HCT116 (cell line): ENCODE data around the gene RGP1. TPM values are rescaled to one million over a fixed set of nuclear protein-coding genes. Genes with fewer than 3 reads are reported as not detected.

Experiments used
- ATAC-seq: fragments of 200-7000 bp; cut with Tn5 transposase; 2 replicates; pipeline ENCODE4 v1.9.1; 2020; ENCODE audit warnings: mild to moderate bottlenecking, moderate library complexity
- BruUV-seq: library from RNA; stranded (reverse); fragments of 400-500 nt; replicated peaks from 2 replicates; lab custom pipeline; 2021; lab: Mats Ljungman, UMichigan
- CTCF ChIA-PET: fragments of 300-600 bp; sonication (Branson Sonifier 250); formaldehyde crosslinking; loops from one replicate; lab custom pipeline; 2021; ENCODE audit warnings: antibody characterized with exemption; lab: Charles Lee
- POLR2A ChIA-PET: fragments of 300-600, 350-600 bp; sonication (Branson Sonifier 250); formaldehyde crosslinking; loops from one replicate; lab custom pipeline; 2021; ENCODE audit warnings: antibody characterized with exemption; lab: Charles Lee
- RAD21 ChIA-PET, 2 experiments: fragments of 300-600 bp; sonication (Branson Sonifier 250); formaldehyde crosslinking; loops; one replicate each; lab custom pipeline; 2023; ENCODE audit warnings: low total read pairs in 2 of 2; ENCODE audit not compliant: uncharacterized antibody in 2 of 2, unreplicated experiment in 2 of 2, low non-redundant PET in 1 of 2; lab: Charles Lee
- DNase-seq: peaks from one replicate; pipeline ENCODE4 v3.0.0-alpha.2; 2010; ENCODE audit warnings: low read depth, low spot score
- H2AFZ ChIP-seq: fragments of 200-600 bp; shearing (Covaris generic), sonication (generic); 2 replicates; pipeline ENCODE4 v1.6.1; 2017; ENCODE audit warnings: low read depth, mixed run types, mixed read lengths, antibody characterized with exemption, low read length; ENCODE audit not compliant: poor library complexity, severe bottlenecking
- H3K27ac ChIP-seq: 2 replicates; pipeline ENCODE4 v1.5.1; 2012; ENCODE audit warnings: low read depth, low read length
- H3K27me3 ChIP-seq: fragments of 200-600 bp; sonication (generic); 2 replicates; pipeline ENCODE4 v1.6.1; 2016; ENCODE audit warnings: mixed run types, low read length, mixed read lengths; ENCODE audit not compliant: insufficient read depth
- H3K36me3 ChIP-seq, 2 experiments: fragments of 200-500 bp in 1 of 2; fragments of 200-600 bp in 1 of 2; sonication (Bioruptor generic) in 1 of 2; sonication (generic) in 1 of 2; 2 replicates each; pipeline versions ENCODE4 v1.5.1 to v1.6.1; 2014 to 2016; ENCODE audit warnings: low read length in 2 of 2, inconsistent platforms in 1 of 2, mixed read lengths in 1 of 2, mixed run types in 1 of 2; ENCODE audit not compliant: insufficient read depth in 2 of 2, control insufficient read depth in 1 of 2
- H3K4me1 ChIP-seq, 2 experiments: fragments of 200-600 bp in 1 of 2; sonication (generic) in 1 of 2; 2 replicates each; pipeline versions ENCODE4 v1.5.1 to v1.6.1; 2012 to 2017; ENCODE audit warnings: low read length in 2 of 2, inconsistent platforms in 1 of 2, mild to moderate bottlenecking in 1 of 2, mixed read lengths in 1 of 2, mixed run types in 1 of 2, moderate library complexity in 1 of 2; ENCODE audit not compliant: insufficient read depth in 2 of 2, control insufficient read depth in 1 of 2
- H3K4me2 ChIP-seq: fragments of 200-600 bp; sonication (generic); 2 replicates; pipeline ENCODE4 v1.6.1; 2017; ENCODE audit warnings: mixed run types, low read length, mixed read lengths
- H3K4me3 ChIP-seq, 2 experiments: fragments of 200-600 bp in 1 of 2; sonication (generic) in 1 of 2; replicated peaks in 1 of 2; 2 replicates each; pipeline ENCODE4 v1.5.1; 2011 to 2016; ENCODE audit warnings: low read length in 2 of 2, control low read depth in 1 of 2, low read depth in 1 of 2, mild to moderate bottlenecking in 1 of 2, mixed read lengths in 1 of 2, mixed run types in 1 of 2
- H3K79me2 ChIP-seq: fragments of 200-600 bp; sonication (generic); 2 replicates; pipeline ENCODE4 v1.6.1; 2017; ENCODE audit warnings: mild to moderate bottlenecking, mixed run types, low read length, moderate library complexity, mixed read lengths; ENCODE audit not compliant: insufficient read depth
- H3K9ac ChIP-seq: fragments of 200-600 bp; sonication (generic); 2 replicates; pipeline ENCODE4 v1.6.1; 2016; ENCODE audit warnings: low read length, mixed read lengths
- H3K9me2 ChIP-seq: fragments of 200-600 bp; sonication (generic), shearing (Covaris generic); 2 replicates; pipeline ENCODE4 v1.6.1; 2017; ENCODE audit warnings: mixed run types, mild to moderate bottlenecking, moderate library complexity; ENCODE audit not compliant: insufficient read depth
- H3K9me3 ChIP-seq, 2 experiments: fragments of 200-500 bp in 1 of 2; fragments of 200-600 bp in 1 of 2; sonication (Bioruptor generic) in 1 of 2; sonication (generic) in 1 of 2; 2 replicates each; pipeline ENCODE4 v1.6.1; 2014 to 2017; ENCODE audit warnings: low read length in 2 of 2, mixed read lengths in 2 of 2, inconsistent platforms in 1 of 2, low read depth in 1 of 2, mild to moderate bottlenecking in 1 of 2, mixed run types in 1 of 2, moderate library complexity in 1 of 2; ENCODE audit not compliant: control insufficient read depth in 1 of 2, insufficient read depth in 1 of 2
- H4K20me1 ChIP-seq: fragments of 200-600 bp; sonication (generic), shearing (Covaris generic); 2 replicates; pipeline ENCODE4 v1.6.1; 2017; ENCODE audit warnings: mixed run types, mild to moderate bottlenecking, moderate library complexity; ENCODE audit not compliant: insufficient read depth
- EGR1 ChIP-seq: IDR thresholded peaks from 2 replicates; pipeline ENCODE4 v1.6.1; 2012; ENCODE audit warnings: low read depth
- ELF1 ChIP-seq: IDR thresholded peaks from 2 replicates; pipeline ENCODE4 v1.6.1; 2012; ENCODE audit warnings: low read depth, borderline replicate concordance
- EZH2 ChIP-seq: fragments of 200-600 bp; sonication (generic); IDR thresholded peaks from 2 replicates; pipeline ENCODE4 v1.6.1; 2017; ENCODE audit warnings: antibody characterized with exemption, mixed run types
- EZH2phosphoT487 ChIP-seq: fragments of 200-600 bp; IDR thresholded peaks from 2 replicates; pipeline ENCODE4 v1.6.1; 2018; ENCODE audit warnings: antibody characterized with exemption, borderline replicate concordance
- FOSL1 ChIP-seq: IDR thresholded peaks from 2 replicates; pipeline ENCODE4 v1.6.1; 2012; ENCODE audit warnings: low read depth
- JUND ChIP-seq: IDR thresholded peaks from 2 replicates; pipeline ENCODE4 v1.6.1; 2012
- POLR2A ChIP-seq: IDR thresholded peaks from 2 replicates; pipeline ENCODE4 v1.7.0; 2011; ENCODE audit warnings: borderline replicate concordance; ENCODE audit not compliant: insufficient read depth, insufficient read length; ENCODE audit errors: extremely low read depth
- SIN3A ChIP-seq: IDR thresholded peaks from 2 replicates; pipeline ENCODE4 v1.6.1; 2012; ENCODE audit warnings: low read depth
- SP1 ChIP-seq: IDR thresholded peaks from 2 replicates; pipeline ENCODE4 v1.6.1; 2012; ENCODE audit warnings: low read depth
- SRF ChIP-seq: IDR thresholded peaks from 2 replicates; pipeline ENCODE4 v1.6.1; 2012; ENCODE audit warnings: low read depth
- TCF7L2 ChIP-seq: IDR thresholded peaks from 2 replicates; pipeline ENCODE4 v1.7.0; 2011; ENCODE audit warnings: borderline replicate concordance, inconsistent platforms; ENCODE audit not compliant: insufficient read depth, insufficient read length; ENCODE audit errors: extremely low read depth
- ZBTB33 ChIP-seq: IDR thresholded peaks from 2 replicates; pipeline ENCODE4 v1.6.1; 2011; ENCODE audit warnings: mild to moderate bottlenecking, low read length, moderate library complexity; ENCODE audit not compliant: insufficient replicate concordance; ENCODE audit errors: extremely low read depth
- ZFX ChIP-seq: fragments of 450-650 bp; IDR thresholded peaks from 2 replicates; pipeline ENCODE4 v1.6.1; 2017
- intact Hi-C: fragments of 100-400 bp; cut with micrococcal nuclease; formaldehyde crosslinking; loops from 2 replicates; pipeline ENCODE4 v1.10.0; 2022
- total RNA-seq: library from RNA; stranded (reverse); gene quantifications from one replicate; pipeline ENCODE4 v1.2.1, GENCODE V29; 2021; ENCODE audit not compliant: unreplicated experiment
- TF ChIP-seq, protein P1 (sequence below): IDR thresholded peaks from 2 replicates; pipeline ENCODE4 v1.6.1; 2012; ENCODE audit warnings: low read depth
- TF ChIP-seq, protein P2 (sequence below): IDR thresholded peaks from 2 replicates; pipeline ENCODE4 v1.6.1; 2012

Gene RGP1
- total RNA-seq, 1 experiment from 2014 or later = 32.6 TPM

GRCh38 chr9:35795695-35796094, 46.6 kb downstream of the RGP1 start:
- H3K4me1 ChIP-seq = peaks cover 0 to 27% of the 10 kb centered on the region in 2 experiments; a peak in 2 of 4 replicates
- no peaks in the 10 kb centered on the region for H3K79me2 ChIP-seq
- no peaks in the 10 kb centered on the region for H3K9me3 ChIP-seq
- H2AFZ ChIP-seq = no peak overlapping the region
- CTCF ChIA-PET = no interaction called here
- no peak overlapping the region for H3K4me3 ChIP-seq
- 0 out of 4 replicates have a peak, but pooled peaks cover 0 to under 1% of the 10 kb centered on the region in 2 experiments for H3K36me3 ChIP-seq
- no peak for TF ChIP-seq POLR2A
- TF ChIP-seq SP1 = no peak
- TF ChIP-seq, protein P1, sequence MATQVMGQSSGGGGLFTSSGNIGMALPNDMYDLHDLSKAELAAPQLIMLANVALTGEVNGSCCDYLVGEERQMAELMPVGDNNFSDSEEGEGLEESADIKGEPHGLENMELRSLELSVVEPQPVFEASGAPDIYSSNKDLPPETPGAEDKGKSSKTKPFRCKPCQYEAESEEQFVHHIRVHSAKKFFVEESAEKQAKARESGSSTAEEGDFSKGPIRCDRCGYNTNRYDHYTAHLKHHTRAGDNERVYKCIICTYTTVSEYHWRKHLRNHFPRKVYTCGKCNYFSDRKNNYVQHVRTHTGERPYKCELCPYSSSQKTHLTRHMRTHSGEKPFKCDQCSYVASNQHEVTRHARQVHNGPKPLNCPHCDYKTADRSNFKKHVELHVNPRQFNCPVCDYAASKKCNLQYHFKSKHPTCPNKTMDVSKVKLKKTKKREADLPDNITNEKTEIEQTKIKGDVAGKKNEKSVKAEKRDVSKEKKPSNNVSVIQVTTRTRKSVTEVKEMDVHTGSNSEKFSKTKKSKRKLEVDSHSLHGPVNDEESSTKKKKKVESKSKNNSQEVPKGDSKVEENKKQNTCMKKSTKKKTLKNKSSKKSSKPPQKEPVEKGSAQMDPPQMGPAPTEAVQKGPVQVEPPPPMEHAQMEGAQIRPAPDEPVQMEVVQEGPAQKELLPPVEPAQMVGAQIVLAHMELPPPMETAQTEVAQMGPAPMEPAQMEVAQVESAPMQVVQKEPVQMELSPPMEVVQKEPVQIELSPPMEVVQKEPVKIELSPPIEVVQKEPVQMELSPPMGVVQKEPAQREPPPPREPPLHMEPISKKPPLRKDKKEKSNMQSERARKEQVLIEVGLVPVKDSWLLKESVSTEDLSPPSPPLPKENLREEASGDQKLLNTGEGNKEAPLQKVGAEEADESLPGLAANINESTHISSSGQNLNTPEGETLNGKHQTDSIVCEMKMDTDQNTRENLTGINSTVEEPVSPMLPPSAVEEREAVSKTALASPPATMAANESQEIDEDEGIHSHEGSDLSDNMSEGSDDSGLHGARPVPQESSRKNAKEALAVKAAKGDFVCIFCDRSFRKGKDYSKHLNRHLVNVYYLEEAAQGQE = no peak
- TF ChIP-seq JUND = no peak
- TF ChIP-seq, protein P2, sequence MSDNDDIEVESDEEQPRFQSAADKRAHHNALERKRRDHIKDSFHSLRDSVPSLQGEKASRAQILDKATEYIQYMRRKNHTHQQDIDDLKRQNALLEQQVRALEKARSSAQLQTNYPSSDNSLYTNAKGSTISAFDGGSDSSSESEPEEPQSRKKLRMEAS = no peak
- no peak for TF ChIP-seq EZH2
- no peak for TF ChIP-seq ZFX
- TF ChIP-seq SRF = no peak
- TF ChIP-seq ZBTB33 = no peak
- TF ChIP-seq SIN3A = no peak
- TF ChIP-seq TCF7L2 = no peak
- no peak for TF ChIP-seq ELF1
- no peak for TF ChIP-seq EGR1
- no peak for TF ChIP-seq EZH2phosphoT487
- no peak for TF ChIP-seq FOSL1
- H3K9me2 ChIP-seq = no peaks in the 10 kb centered on the region
- intact Hi-C loops = no loop called here
- RAD21 ChIA-PET = no interaction called here
- DNase-seq (no peak), ATAC-seq (0 out of 2 replicates have a peak, but pooled peaks have one; percentile 58)
- BruUV-seq = no TSS peak
- no peaks in the 10 kb centered on the region for H4K20me1 ChIP-seq
- H3K4me2 ChIP-seq = peak overlapping the region; percentile 25; the same call in 1 of the 2 replicates
- H3K27ac ChIP-seq = no peak overlapping the region
- H3K9ac ChIP-seq = no peak overlapping the region
- POLR2A ChIA-PET = no interaction called here
- H3K27me3 ChIP-seq = no peaks in the 10 kb centered on the region
